ENCODE data around the gene IMMP2L.

Gene IMMP2L

GRCh38 chr7:110863258-110863657, 699.0 kb downstream of the IMMP2L start:
- H3K4me3 ChIP-seq (replicated peaks; ENCODE audit: low read depth, low read length), result no peak overlapping the region
- no peak for DNase-seq (ENCODE audit: extremely low read depth, insufficient read length)
- H3K36me3 ChIP-seq (ENCODE audit: control insufficient read depth, insufficient read depth, low read length), result no peaks in the 10 kb centered on the region
- no peak for TF ChIP-seq CTCF (IDR thresholded peaks at IDR 0.05; ENCODE audit: insufficient read depth, low read length, poor library complexity, severe bottlenecking)
- no peaks in the 10 kb centered on the region for H3K27me3 ChIP-seq (replicated peaks; ENCODE audit: control insufficient read depth, insufficient read depth, low read length)

GRCh38 chr7:110861163-110861562, 701.1 kb downstream of the IMMP2L start:
- Histone ChIP-seq H3K27me3 (replicated peaks; ENCODE audit: control insufficient read depth, insufficient read depth, low read length) (no peaks in the 10 kb centered on the region), H3K4me3 (replicated peaks; ENCODE audit: low read depth, low read length) (no peak overlapping the region), H3K36me3 (ENCODE audit: control insufficient read depth, insufficient read depth, low read length) (no peaks in the 10 kb centered on the region)
- no peak for DNase-seq (ENCODE audit: extremely low read depth, insufficient read length)
- no peak for TF ChIP-seq CTCF (IDR thresholded peaks at IDR 0.05; ENCODE audit: insufficient read depth, low read length, poor library complexity, severe bottlenecking)

- no peak for TF ChIP-seq CTCF (IDR thresholded peaks at IDR 0.05; ENCODE audit: insufficient read depth, low read length, poor library complexity, severe bottlenecking)
- Histone ChIP-seq H3K27me3 (replicated peaks; ENCODE audit: control insufficient read depth, insufficient read depth, low read length) (no peaks in the 10 kb centered on the region), H3K4me3 (replicated peaks; ENCODE audit: low read depth, low read length) (no peak overlapping the region), H3K36me3 (ENCODE audit: control insufficient read depth, insufficient read depth, low read length) (no peaks in the 10 kb centered on the region)
- no peak for DNase-seq (ENCODE audit: extremely low read depth, insufficient read length)
Observed at GRCh38 chr7:110857106-110857505, 705.2 kb downstream of the IMMP2L start.

- no peak for DNase-seq (ENCODE audit: extremely low read depth, insufficient read length)
- H3K4me3 ChIP-seq (replicated peaks; ENCODE audit: low read depth, low read length), result no peak overlapping the region
- no peaks in the 10 kb centered on the region for H3K27me3 ChIP-seq (replicated peaks; ENCODE audit: control insufficient read depth, insufficient read depth, low read length)
- H3K36me3 ChIP-seq (ENCODE audit: control insufficient read depth, insufficient read depth, low read length), result no peaks in the 10 kb centered on the region
- TF ChIP-seq CTCF (IDR thresholded peaks at IDR 0.05; ENCODE audit: insufficient read depth, low read length, poor library complexity, severe bottlenecking), result no peak
Observed at GRCh38 chr7:110856704-110857103, 705.6 kb downstream of the IMMP2L start.

GRCh38 chr7:110854651-110855050, 707.6 kb downstream of the IMMP2L start:
- DNase-seq (ENCODE audit: extremely low read depth, insufficient read length), result no peak
- Histone ChIP-seq H3K4me3 (replicated peaks; ENCODE audit: low read depth, low read length) (no peak overlapping the region), H3K36me3 (ENCODE audit: control insufficient read depth, insufficient read depth, low read length) (no peaks in the 10 kb centered on the region), H3K27me3 (replicated peaks; ENCODE audit: control insufficient read depth, insufficient read depth, low read length) (no peaks in the 10 kb centered on the region)
- no peak for TF ChIP-seq CTCF (IDR thresholded peaks at IDR 0.05; ENCODE audit: insufficient read depth, low read length, poor library complexity, severe bottlenecking)

- H3K27me3 ChIP-seq (replicated peaks; ENCODE audit: control insufficient read depth, insufficient read depth, low read length), result no peaks in the 10 kb centered on the region
- no peak for TF ChIP-seq CTCF (IDR thresholded peaks at IDR 0.05; ENCODE audit: insufficient read depth, low read length, poor library complexity, severe bottlenecking)
- H3K4me3 ChIP-seq (replicated peaks; ENCODE audit: low read depth, low read length), result no peak overlapping the region
- DNase-seq (ENCODE audit: extremely low read depth, insufficient read length), result no peak
- no peaks in the 10 kb centered on the region for H3K36me3 ChIP-seq (ENCODE audit: control insufficient read depth, insufficient read depth, low read length)
Observed at GRCh38 chr7:110854166-110854565, 708.1 kb downstream of the IMMP2L start.

Data from GM06990 (cell line).